ENCODE measurements around the gene TET2. TPM values are rescaled to one million over a fixed set of nuclear protein-coding genes. Genes with fewer than 3 reads are reported as not detected.

Gene TET2
- total RNA-seq, 3 donors from 2014 or later: 29.0 to 36.3 (median 31.0) TPM

DNA sequence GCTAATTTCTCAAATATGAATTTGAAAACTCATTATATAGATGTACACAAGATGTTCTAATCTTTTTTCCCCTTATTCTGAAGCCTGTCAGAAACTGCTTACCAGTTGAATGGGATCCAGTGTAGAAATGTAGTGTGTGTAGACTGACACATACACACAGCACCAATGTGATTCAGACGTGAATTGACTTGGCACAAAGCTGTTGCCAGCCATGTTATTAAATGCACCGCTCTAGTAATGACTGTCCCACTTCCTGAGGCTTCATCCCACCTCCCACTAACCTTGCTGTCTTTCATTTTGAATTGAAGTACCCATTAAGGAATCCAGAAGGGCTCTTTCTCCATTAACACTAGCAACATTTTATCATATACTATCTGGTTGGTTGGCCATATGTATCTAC lies 180.5 kb downstream of the TET2 start:
- ATAC-seq: no peak

DNA sequence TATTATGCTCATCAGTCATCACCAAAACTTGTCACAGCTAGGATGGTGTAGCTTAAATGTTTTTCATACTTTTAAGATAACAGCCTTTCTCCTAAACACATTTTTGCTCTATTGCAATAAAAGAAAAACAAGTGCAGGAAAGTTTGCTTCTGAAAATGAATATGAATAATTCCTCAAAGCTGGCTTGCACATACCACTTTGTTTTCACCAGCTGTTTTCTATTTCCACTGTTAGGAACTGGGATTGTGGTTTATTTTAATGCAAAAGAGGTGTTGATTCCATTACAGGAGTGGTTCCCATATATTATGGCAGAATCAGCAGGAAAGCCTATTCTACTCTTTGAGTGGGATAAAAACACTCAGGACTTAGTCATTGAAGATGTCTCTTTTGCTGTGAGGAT lies 181.3 kb downstream of the TET2 start:
- intact Hi-C loops (cut with DNase I, micrococcal nuclease): no loop called here
- TF ChIP-seq, protein P1, sequence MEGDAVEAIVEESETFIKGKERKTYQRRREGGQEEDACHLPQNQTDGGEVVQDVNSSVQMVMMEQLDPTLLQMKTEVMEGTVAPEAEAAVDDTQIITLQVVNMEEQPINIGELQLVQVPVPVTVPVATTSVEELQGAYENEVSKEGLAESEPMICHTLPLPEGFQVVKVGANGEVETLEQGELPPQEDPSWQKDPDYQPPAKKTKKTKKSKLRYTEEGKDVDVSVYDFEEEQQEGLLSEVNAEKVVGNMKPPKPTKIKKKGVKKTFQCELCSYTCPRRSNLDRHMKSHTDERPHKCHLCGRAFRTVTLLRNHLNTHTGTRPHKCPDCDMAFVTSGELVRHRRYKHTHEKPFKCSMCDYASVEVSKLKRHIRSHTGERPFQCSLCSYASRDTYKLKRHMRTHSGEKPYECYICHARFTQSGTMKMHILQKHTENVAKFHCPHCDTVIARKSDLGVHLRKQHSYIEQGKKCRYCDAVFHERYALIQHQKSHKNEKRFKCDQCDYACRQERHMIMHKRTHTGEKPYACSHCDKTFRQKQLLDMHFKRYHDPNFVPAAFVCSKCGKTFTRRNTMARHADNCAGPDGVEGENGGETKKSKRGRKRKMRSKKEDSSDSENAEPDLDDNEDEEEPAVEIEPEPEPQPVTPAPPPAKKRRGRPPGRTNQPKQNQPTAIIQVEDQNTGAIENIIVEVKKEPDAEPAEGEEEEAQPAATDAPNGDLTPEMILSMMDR (IDR thresholded peaks at IDR 0.05): no peak
- H3K4me3 ChIP-seq: no peak overlapping the region
- no peaks in the 10 kb centered on the region for H3K4me1 ChIP-seq (ENCODE audit: low read depth)
- ATAC-seq (no peak), DNase-seq (no peak)
- H3K36me3 ChIP-seq (ENCODE audit: low read depth): no peaks in the 10 kb centered on the region
- no peaks in the 10 kb centered on the region for H3K9me3 ChIP-seq

More for the DNA sequence above, 180.5 kb downstream of the TET2 start:
- Histone ChIP-seq H3K36me3 (ENCODE audit: low read depth) (no peaks in the 10 kb centered on the region), H3K4me3 (no peak overlapping the region), H3K4me1 (ENCODE audit: low read depth) (no peaks in the 10 kb centered on the region), H3K9me3 (no peaks in the 10 kb centered on the region)
- TF ChIP-seq, protein P1 (IDR thresholded peaks at IDR 0.05): no peak
- intact Hi-C loops (cut with DNase I, micrococcal nuclease): no loop called here
- no peak for DNase-seq

DNA sequence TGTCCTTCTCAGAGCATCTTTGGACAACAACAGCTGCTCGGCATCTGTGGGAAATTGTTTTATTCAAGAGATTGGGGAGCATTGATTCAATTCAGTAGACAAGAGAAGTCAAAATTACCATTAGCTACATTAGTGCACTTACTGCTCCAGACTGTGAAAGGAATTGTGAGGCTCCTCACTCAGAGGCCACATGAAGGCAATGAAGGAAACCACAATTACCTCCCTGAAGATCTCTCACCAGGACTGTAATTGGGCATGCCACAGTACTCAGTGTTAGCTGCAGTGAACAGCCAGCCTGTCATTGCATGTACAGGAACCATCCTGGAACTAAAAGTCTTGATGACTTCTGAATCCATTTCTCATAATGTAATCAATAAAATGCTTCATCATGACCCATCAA lies 182.4 kb downstream of the TET2 start:
- ATAC-seq: no peak
- Histone ChIP-seq H3K4me3 (no peak overlapping the region), H3K9me3 (no peaks in the 10 kb centered on the region), H3K36me3 (ENCODE audit: low read depth) (no peaks in the 10 kb centered on the region), H3K4me1 (ENCODE audit: low read depth) (no peaks in the 10 kb centered on the region)
- intact Hi-C loops (cut with DNase I, micrococcal nuclease): no loop called here
- no peak for DNase-seq
- TF ChIP-seq, protein P1 (IDR thresholded peaks at IDR 0.05): no peak
